Measurements from ENCODE around the gene SARDH.
"Not testable (repeated sequence)": the region's sequence is repeated elsewhere in the genome, so short reads cannot be mapped to it uniquely, and the experiment has no call there.

The SARDH gene

DNA sequence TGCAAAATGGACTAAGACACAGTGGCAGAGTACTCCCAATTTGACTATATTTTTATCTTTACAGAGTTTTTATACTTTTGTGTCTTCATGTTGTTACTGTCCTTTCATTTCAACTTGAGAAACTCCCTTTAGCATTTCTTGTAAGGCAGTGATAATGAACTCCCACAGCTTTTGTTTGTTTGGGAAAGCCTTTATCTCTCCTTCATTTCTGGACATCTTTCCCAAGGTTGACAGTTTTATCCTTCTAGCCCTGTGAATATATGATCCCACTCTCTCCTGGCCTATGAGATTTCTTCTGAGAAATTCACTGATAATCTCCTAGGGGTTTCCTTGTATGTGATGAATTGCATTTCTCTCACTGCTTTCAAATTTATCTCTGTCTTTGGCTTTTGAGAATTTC is 9.2 kb upstream of the SARDH start:
- Histone ChIP-seq H4K20me1 (ENCODE audit: insufficient read depth, low read length) (no peaks in the 10 kb centered on the region), H3K9me2 (replicated peaks; ENCODE audit: insufficient read depth, low read length) (no peaks in the 10 kb centered on the region), H3K4me3 (ENCODE audit: low read length) (no peak overlapping the region), H2AFZ (ENCODE audit: low read length) (no peak overlapping the region), H3K4me1 (ENCODE audit: low read length) (no peaks in the 10 kb centered on the region), H3K79me2 (ENCODE audit: low read length) (no peaks in the 10 kb centered on the region), H3K27ac (ENCODE audit: low read length) (no peak overlapping the region), H3K9ac (ENCODE audit: low read length) (no peak overlapping the region), H3K27me3 (replicated peaks; ENCODE audit: insufficient read depth, low read length) (peaks cover 89% of the 10 kb centered on the region), H3F3A (ENCODE audit: insufficient read depth, low read length) (no peaks in the 10 kb centered on the region), H3K4me2 (ENCODE audit: low read depth, low read length) (no peak overlapping the region), H3K36me3 (replicated peaks; ENCODE audit: insufficient read depth, low read length) (no peaks in the 10 kb centered on the region), H3K9me3 (replicated peaks; ENCODE audit: insufficient read depth, low read length) (no peaks in the 10 kb centered on the region)
- no peak for TF ChIP-seq EZH2 (optimal IDR thresholded peaks at IDR 0.05; ENCODE audit: low read depth, low read length)
- no peak for DNase-seq

DNA sequence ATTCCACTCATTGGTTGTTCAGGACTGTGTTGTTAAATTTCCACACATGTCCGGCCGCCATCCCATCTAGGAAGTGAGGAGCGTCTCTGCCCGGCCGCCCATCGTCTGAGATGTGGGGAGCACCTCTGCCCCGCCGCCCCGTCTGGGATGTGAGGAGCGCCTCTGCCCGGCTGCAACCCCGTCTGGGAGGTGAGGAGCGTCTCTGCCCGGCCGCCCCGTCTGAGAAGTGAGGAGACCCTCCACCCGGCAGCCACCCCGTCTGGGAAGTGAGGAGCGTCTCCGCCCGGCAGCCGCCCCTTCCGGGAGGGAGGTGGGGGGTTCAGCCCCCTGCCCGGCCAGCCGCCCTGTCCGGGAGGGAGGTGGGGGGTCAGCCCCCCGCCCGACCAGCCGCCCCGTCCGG is 6.4 kb upstream of the SARDH start:
- not testable (repeated sequence) for H2AFZ ChIP-seq (ENCODE audit: low read length); H3F3A ChIP-seq (ENCODE audit: insufficient read depth, low read length); H3K79me2 ChIP-seq (ENCODE audit: low read length); H4K20me1 ChIP-seq (ENCODE audit: insufficient read depth, low read length); H3K9me2 ChIP-seq (replicated peaks; ENCODE audit: insufficient read depth, low read length); H3K9me3 ChIP-seq (replicated peaks; ENCODE audit: insufficient read depth, low read length); H3K27ac ChIP-seq (ENCODE audit: low read length); H3K4me2 ChIP-seq (ENCODE audit: low read depth, low read length); H3K36me3 ChIP-seq (replicated peaks; ENCODE audit: insufficient read depth, low read length); H3K4me3 ChIP-seq (ENCODE audit: low read length); H3K9ac ChIP-seq (ENCODE audit: low read length); DNase-seq; H3K4me1 ChIP-seq (ENCODE audit: low read length)
- peaks cover 88% of the 10 kb centered on the region for H3K27me3 ChIP-seq (replicated peaks; ENCODE audit: insufficient read depth, low read length)

DNA sequence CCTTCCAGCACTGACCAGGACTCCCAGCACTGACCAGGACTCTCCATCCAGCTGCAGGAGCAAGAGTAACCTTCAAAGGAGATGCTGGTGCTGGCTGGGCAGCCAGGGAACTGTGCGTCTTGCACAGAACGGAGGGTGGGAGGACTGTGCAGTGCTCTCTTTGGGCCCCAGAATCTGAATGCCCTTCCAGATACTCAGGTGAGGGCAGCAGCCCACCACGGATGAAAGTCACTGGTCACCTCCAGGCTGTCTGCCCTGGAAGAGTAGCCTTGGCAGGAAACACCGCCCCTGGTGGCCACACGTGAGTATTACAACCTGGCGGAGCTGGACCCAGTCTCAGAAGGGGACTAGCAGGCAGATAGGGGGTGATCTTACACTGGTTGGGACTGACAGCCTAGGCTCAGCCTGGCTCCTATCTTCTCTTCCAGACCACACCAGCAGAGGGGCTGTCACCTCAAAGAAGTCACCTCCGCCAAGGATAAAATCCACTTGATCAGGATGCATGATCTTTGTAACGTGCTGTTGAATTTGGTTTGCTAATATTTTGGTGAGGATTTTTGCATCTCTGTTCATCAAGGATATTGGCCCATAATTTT is 4.8 kb upstream of the SARDH start:
- Histone ChIP-seq H3K4me1 (ENCODE audit: low read length) (no peaks in the 10 kb centered on the region), H3K36me3 (replicated peaks; ENCODE audit: insufficient read depth, low read length) (no peaks in the 10 kb centered on the region), H3K79me2 (ENCODE audit: low read length) (no peaks in the 10 kb centered on the region), H2AFZ (ENCODE audit: low read length) (no peak overlapping the region), H3K9ac (ENCODE audit: low read length) (no peak overlapping the region), H3F3A (ENCODE audit: insufficient read depth, low read length) (no peaks in the 10 kb centered on the region), H3K27me3 (replicated peaks; ENCODE audit: insufficient read depth, low read length) (peaks cover 88% of the 10 kb centered on the region), H3K4me2 (ENCODE audit: low read depth, low read length) (no peak overlapping the region), H3K27ac (ENCODE audit: low read length) (no peak overlapping the region), H3K9me3 (replicated peaks; ENCODE audit: insufficient read depth, low read length) (no peaks in the 10 kb centered on the region), H3K9me2 (replicated peaks; ENCODE audit: insufficient read depth, low read length) (no peaks in the 10 kb centered on the region), H3K4me3 (ENCODE audit: low read length) (no peak overlapping the region), H4K20me1 (ENCODE audit: insufficient read depth, low read length) (no peaks in the 10 kb centered on the region)
- peak; percentile 54 for DNase-seq
- TF ChIP-seq EZH2phosphoT487 (IDR thresholded peaks at IDR 0.05; ENCODE audit: low read length) (no peak), EZH2 (optimal IDR thresholded peaks at IDR 0.05; ENCODE audit: low read depth, low read length) (no peak)
- TF ChIP-seq, protein P1, sequence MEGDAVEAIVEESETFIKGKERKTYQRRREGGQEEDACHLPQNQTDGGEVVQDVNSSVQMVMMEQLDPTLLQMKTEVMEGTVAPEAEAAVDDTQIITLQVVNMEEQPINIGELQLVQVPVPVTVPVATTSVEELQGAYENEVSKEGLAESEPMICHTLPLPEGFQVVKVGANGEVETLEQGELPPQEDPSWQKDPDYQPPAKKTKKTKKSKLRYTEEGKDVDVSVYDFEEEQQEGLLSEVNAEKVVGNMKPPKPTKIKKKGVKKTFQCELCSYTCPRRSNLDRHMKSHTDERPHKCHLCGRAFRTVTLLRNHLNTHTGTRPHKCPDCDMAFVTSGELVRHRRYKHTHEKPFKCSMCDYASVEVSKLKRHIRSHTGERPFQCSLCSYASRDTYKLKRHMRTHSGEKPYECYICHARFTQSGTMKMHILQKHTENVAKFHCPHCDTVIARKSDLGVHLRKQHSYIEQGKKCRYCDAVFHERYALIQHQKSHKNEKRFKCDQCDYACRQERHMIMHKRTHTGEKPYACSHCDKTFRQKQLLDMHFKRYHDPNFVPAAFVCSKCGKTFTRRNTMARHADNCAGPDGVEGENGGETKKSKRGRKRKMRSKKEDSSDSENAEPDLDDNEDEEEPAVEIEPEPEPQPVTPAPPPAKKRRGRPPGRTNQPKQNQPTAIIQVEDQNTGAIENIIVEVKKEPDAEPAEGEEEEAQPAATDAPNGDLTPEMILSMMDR (IDR thresholded peaks at IDR 0.05; ENCODE audit: low read length), result peak; percentile 95

DNA sequence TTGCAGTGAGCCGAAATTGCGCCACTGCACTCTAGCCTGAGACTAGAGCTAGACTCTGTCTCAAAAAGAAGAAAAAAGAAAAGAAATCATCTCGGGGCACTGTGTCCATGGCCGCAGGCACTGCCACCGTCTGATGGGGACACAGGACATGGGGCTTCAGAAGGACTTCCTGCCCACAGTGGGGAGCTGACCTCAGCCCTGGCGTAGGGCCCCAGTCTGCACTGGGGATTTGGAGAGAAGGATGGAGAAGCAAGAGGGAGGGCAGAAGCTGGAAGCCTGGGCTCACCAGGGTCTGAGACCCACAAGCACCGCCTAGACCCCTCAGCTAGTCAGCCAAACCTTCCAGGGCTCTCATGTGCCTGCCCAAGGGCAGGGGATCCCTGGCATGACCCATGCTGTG is 4.1 kb upstream of the SARDH start:
- Histone ChIP-seq H3K9me3 (replicated peaks; ENCODE audit: insufficient read depth, low read length) (no peaks in the 10 kb centered on the region), H3K27ac (ENCODE audit: low read length) (no peak overlapping the region), H3K27me3 (replicated peaks; ENCODE audit: insufficient read depth, low read length) (peaks cover 87% of the 10 kb centered on the region), H3K9ac (ENCODE audit: low read length) (no peak overlapping the region), H3K4me1 (ENCODE audit: low read length) (no peaks in the 10 kb centered on the region), H2AFZ (ENCODE audit: low read length) (no peak overlapping the region), H4K20me1 (ENCODE audit: insufficient read depth, low read length) (no peaks in the 10 kb centered on the region), H3K79me2 (ENCODE audit: low read length) (no peaks in the 10 kb centered on the region), H3K9me2 (replicated peaks; ENCODE audit: insufficient read depth, low read length) (no peaks in the 10 kb centered on the region), H3K4me3 (ENCODE audit: low read length) (no peak overlapping the region), H3K4me2 (ENCODE audit: low read depth, low read length) (no peak overlapping the region), H3F3A (ENCODE audit: insufficient read depth, low read length) (no peaks in the 10 kb centered on the region), H3K36me3 (replicated peaks; ENCODE audit: insufficient read depth, low read length) (no peaks in the 10 kb centered on the region)
- TF ChIP-seq EZH2phosphoT487 (IDR thresholded peaks at IDR 0.05; ENCODE audit: low read length) (no peak), EZH2 (optimal IDR thresholded peaks at IDR 0.05; ENCODE audit: low read depth, low read length) (no peak)
- TF ChIP-seq, protein P1 (IDR thresholded peaks at IDR 0.05; ENCODE audit: low read length), result no peak
- no peak for DNase-seq
